Superior temporal gyrus (tissue), 1 donor: ENCODE results near the gene RPS6KA1.
A peak's percentile ranks its signal among the peaks of the same experiment; 100 is the strongest.
"Not testable (repeated sequence)": the region's sequence is repeated elsewhere in the genome, so short reads cannot be mapped to it uniquely, and the experiment has no call there.

ENCODE experiments used
- DNase-seq: peaks from one replicate; pipeline ENCODE4 v3.0.0-alpha.2; 2016; ENCODE audit errors: extremely low spot score

The RPS6KA1 gene

GRCh38 chr1:26529655-26530409 lies at the start of gene RPS6KA1:
Gene RPS6KA1 (plus strand): TSS chr1:26529761. CDS start chr1:26529921, 160 bp downstream.
- DNase-seq = peak; percentile 77

GRCh38 chr1:26482921-26483320 lies 46.6 kb upstream of the RPS6KA1 start:
- DNase-seq = no peak

- DNase-seq = no peak
Measured at GRCh38 chr1:26483980-26484379, 45.6 kb upstream of the RPS6KA1 start.

- DNase-seq = no peak
Measured at GRCh38 chr1:26490155-26490554, 39.4 kb upstream of the RPS6KA1 start.

GRCh38 chr1:26493267-26493666 lies 36.3 kb upstream of the RPS6KA1 start:
- no peak for DNase-seq

- DNase-seq = no peak
Measured at GRCh38 chr1:26493938-26494337, 35.6 kb upstream of the RPS6KA1 start.

GRCh38 chr1:26496861-26497260 lies 32.7 kb upstream of the RPS6KA1 start:
- DNase-seq = no peak

- DNase-seq = no peak
Measured at GRCh38 chr1:26498894-26499293, 30.7 kb upstream of the RPS6KA1 start.

- peak; percentile 75 for DNase-seq
Measured at GRCh38 chr1:26500488-26501175, 28.9 kb upstream of the RPS6KA1 start.

- DNase-seq = not testable (repeated sequence)
Measured at GRCh38 chr1:26510711-26511110, 18.9 kb upstream of the RPS6KA1 start.

GRCh38 chr1:26515836-26516235 lies 13.7 kb upstream of the RPS6KA1 start:
- not testable (repeated sequence) for DNase-seq

GRCh38 chr1:26516987-26517765 lies 12.4 kb upstream of the RPS6KA1 start:
- no peak for DNase-seq

- DNase-seq = no peak
Measured at GRCh38 chr1:26517766-26518049, 11.9 kb upstream of the RPS6KA1 start.

- DNase-seq = no peak
Measured at GRCh38 chr1:26518355-26518754, 11.2 kb upstream of the RPS6KA1 start.

- no peak for DNase-seq
Measured at GRCh38 chr1:26520339-26520738, 9.2 kb upstream of the RPS6KA1 start.

GRCh38 chr1:26521669-26522030 lies 7.9 kb upstream of the RPS6KA1 start:
- no peak for DNase-seq

GRCh38 chr1:26522073-26522472 lies 7.5 kb upstream of the RPS6KA1 start:
- no peak for DNase-seq

- DNase-seq = no peak
Measured at GRCh38 chr1:26524181-26524580, 5.4 kb upstream of the RPS6KA1 start.

GRCh38 chr1:26526287-26526686 lies 3.3 kb upstream of the RPS6KA1 start:
- no peak for DNase-seq

GRCh38 chr1:26529405-26529654 lies 231 bp upstream of the RPS6KA1 start:
- DNase-seq = no peak

- DNase-seq = no peak
Measured at GRCh38 chr1:26530410-26530894, 891 bp downstream of the RPS6KA1 start.

GRCh38 chr1:26530895-26531598 lies 1.5 kb downstream of the RPS6KA1 start:
- no peak for DNase-seq
